ENCODE results near the gene SASH1.
A peak's percentile ranks its signal among the peaks of the same experiment; 100 is the strongest.

The SASH1 gene

DNA sequence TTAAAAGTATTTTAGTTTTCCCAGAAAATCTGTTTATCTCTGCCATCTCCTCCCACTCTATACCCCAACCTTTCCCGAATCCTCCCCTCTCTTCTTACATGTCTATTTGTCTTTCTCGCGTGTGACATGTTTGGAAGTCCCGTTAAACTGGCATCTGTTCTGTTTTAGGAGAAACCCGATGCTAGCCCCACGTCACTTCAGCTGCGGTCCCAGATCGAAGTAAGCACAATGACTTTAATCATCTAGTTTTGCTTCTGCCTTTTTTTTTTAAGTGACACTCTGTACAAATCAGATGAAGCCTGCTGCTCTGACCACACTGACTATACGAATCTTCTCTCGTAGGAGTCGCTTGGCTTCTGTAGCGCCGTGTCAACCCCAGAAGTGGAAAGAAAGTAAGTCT, 97.4 kb downstream of the SASH1 start:
- DNase-seq: no peak

GRCh38 chr6:148440877-148441453, 98.3 kb downstream of the SASH1 start:
- no peak for DNase-seq

- DNase-seq: no peak
Measured at GRCh38 chr6:148441454-148441911, 98.8 kb downstream of the SASH1 start.

- peak; percentile 11 for DNase-seq
Measured at GRCh38 chr6:148443798-148444560, 101.3 kb downstream of the SASH1 start.

GRCh38 chr6:148445116-148445515, 102.5 kb downstream of the SASH1 start:
- DNase-seq: no peak

- DNase-seq: no peak
Measured at GRCh38 chr6:148445620-148446019, 103.0 kb downstream of the SASH1 start.

DNA sequence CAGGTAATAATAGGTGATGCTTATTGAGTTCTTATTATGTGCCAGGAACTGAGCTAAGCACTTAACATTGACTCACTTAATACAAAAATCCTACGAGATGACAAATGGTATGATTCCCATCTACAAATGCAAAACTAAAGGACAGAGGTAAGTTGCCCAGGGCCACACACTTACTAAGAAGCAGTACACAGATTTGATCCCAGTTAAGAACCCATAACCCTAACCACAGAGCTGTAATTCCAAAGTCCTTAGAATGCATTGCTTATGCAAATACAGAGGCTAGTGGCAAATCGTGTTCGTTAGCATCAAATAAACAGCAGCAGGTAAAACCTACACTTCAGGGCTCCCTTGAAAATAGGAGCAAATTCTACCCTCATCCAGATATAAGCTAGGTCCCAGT, 104.0 kb downstream of the SASH1 start:
- DNase-seq: peak; percentile 89

- no peak for DNase-seq
Measured at GRCh38 chr6:148447521-148448230, 105.0 kb downstream of the SASH1 start.

GRCh38 chr6:148448369-148449012, 105.9 kb downstream of the SASH1 start:
- no peak for DNase-seq

GRCh38 chr6:148450866-148451265, 108.2 kb downstream of the SASH1 start:
- no peak for DNase-seq

DNA sequence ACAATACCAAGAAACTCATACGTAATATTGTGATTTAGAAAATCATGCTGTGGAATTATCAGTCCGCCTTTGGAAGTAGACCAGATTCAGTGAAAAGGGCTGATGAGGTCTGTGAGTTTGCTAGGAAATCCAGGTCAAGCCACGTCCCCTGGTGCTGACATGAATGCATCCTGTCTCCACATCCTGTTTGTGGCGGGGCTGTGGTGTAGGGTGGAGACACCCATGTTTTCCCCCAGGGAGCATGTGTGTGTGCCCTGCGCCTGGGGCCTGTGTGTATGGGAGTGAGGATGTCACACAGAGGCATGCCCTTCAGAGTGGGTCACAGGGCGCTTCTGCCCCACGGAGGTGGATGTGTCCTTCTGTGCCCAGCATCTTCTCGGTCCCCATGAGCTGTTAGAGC, 109.1 kb downstream of the SASH1 start:
- no peak for DNase-seq

- DNase-seq: no peak
Measured at GRCh38 chr6:148452876-148453275, 110.2 kb downstream of the SASH1 start.

DNA sequence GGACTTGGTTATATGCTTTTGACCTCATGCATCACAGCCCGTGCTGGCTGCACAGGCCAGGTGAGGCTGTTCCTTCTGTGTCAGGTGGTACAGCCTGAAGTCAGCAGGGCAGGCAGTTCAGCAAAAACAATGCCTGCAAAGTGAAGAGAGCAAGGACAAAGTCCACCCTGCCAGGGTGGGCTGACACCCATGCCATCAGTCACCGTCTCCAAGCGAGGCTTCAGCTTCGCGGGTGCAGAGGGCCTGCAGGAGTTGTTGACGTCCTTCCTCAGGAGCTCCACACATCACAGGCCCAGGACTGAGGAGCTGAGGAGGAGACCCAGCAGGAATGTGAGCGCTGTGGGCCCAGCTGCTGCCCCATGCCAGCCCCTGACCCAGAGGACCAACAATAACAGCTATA, 111.3 kb downstream of the SASH1 start:
- no peak for DNase-seq

- DNase-seq: no peak
Measured at GRCh38 chr6:148455225-148455624, 112.6 kb downstream of the SASH1 start.

GRCh38 chr6:148455674-148456558, 113.3 kb downstream of the SASH1 start:
- DNase-seq: no peak

- no peak for DNase-seq
Measured at GRCh38 chr6:148457137-148457842, 114.7 kb downstream of the SASH1 start.

GRCh38 chr6:148457843-148458159, 115.2 kb downstream of the SASH1 start:
- no peak for DNase-seq

DNA sequence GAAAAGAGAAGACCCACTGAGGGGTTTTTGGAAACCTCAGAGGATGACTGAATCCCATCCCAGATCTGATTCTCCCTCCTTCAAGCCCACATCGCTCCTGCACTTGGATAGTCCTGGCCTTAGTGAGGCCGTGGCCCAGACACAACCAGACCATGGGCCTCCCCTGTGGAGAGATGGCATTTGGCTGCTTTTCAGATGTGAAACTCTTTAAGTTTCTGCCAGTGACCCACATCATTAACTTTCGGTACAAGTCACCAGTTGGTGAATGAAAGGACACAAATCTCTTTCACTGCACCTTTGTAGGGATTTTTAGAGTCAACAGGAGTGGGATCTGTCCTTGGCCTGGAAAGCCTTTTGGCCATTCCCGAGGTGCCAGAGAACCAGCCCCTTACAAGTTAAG, 116.6 kb downstream of the SASH1 start:
- no peak for DNase-seq

GRCh38 chr6:148460876-148461646, 118.4 kb downstream of the SASH1 start:
- DNase-seq: no peak

GRCh38 chr6:148461986-148462577, 119.4 kb downstream of the SASH1 start:
- no peak for DNase-seq

DNA sequence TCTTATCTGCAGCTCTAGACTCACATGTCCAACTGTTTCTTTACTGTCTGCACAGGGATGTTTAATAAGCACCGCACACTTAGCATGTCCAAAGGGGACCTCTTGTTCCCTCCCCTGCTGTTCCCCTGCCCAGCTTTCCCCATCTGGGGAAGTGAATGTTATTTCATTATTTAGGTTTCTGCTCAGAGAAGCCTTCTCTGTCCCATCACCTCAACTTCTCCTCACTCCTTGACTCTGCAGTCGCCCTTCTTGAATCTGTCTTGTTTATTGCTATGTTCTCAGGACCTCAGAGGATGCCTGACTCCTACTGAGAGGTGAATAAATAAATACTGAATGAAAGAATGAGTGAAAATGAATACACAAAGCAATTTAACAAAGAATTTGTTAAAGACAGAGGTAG, 121.0 kb downstream of the SASH1 start:
- DNase-seq: no peak
